ENCODE data around the gene ARHGAP11B.
"Not testable (repeated sequence)": the region's sequence is repeated elsewhere in the genome, so short reads cannot be mapped to it uniquely, and the experiment has no call there.

GRCh38 chr15:30675891-30676290, 50.0 kb downstream of the ARHGAP11B start:
- not testable (repeated sequence) for TF ChIP-seq CTCF (conservative IDR thresholded peaks at IDR 0.05 in 1 of 2, IDR thresholded peaks at IDR 0.05 in 1 of 2; ENCODE audit: extremely low read depth in 1 of 2, insufficient read depth in 1 of 2, low read depth in 1 of 2, low read length in 2 of 2); EZH2 (IDR thresholded peaks at IDR 0.05; ENCODE audit: borderline replicate concordance, low read length)

All from mammary epithelial cell (primary cell).